Right lobe of liver (tissue), 6 donors: Measurements from ENCODE around the gene FLT3. TPM values are rescaled to one million over a fixed set of nuclear protein-coding genes. Genes with fewer than 3 reads are reported as not detected.

Source experiments
- ATAC-seq, 4 donors: fragments of 200-7000 bp; cut with Tn5 transposase; one replicate each; pipeline ENCODE4 v1.9.1; 2020; ENCODE audit warnings: mild to moderate bottlenecking in 4 of 4, moderate library complexity in 4 of 4
- DNase-seq, 3 donors: peaks; one replicate each; pipeline ENCODE4 v3.0.0-alpha.2; 2020
- H3K27ac ChIP-seq, 3 donors: fragments of 200-600 bp; one replicate each; pipeline ENCODE4 v1.8.0; 2022
- H3K27me3 ChIP-seq, 2 donors: fragments of 200-600 bp; one replicate each; pipeline ENCODE4 v1.8.0; 2022
- H3K36me3 ChIP-seq, 4 donors: fragments of 200-600 bp; sonication (generic) in 1 of 4; one replicate each; pipeline versions ENCODE4 v1.5.1 to v1.8.0; 2017 to 2022; ENCODE audit warnings: control low read depth in 1 of 4
- H3K4me1 ChIP-seq, 4 donors: fragments of 200-600 bp; sonication (generic) in 1 of 4; one replicate each; pipeline versions ENCODE4 v1.5.1 to v1.8.0; 2017 to 2022; ENCODE audit warnings: control low read depth in 1 of 4
- H3K4me3 ChIP-seq, 3 donors: fragments of 200-600 bp; one replicate each; pipeline ENCODE4 v1.8.0; 2022
- H3K9me3 ChIP-seq, 4 donors: fragments of 200-600 bp; sonication (generic) in 1 of 4; one replicate each; pipeline versions ENCODE4 v1.5.1 to v1.8.0; 2017 to 2022; ENCODE audit warnings: control low read depth in 1 of 4
- CTCF ChIP-seq, 4 donors: fragments of 200-600 bp in 3 of 4; fragments of 450-650 bp in 1 of 4; IDR thresholded peaks; one replicate each; pipeline versions ENCODE4 v1.5.1 to v1.8.0; 2016 to 2022; ENCODE audit warnings: antibody characterized with exemption in 4 of 4, mild to moderate bottlenecking in 2 of 4
- POLR2A ChIP-seq: fragments of 450-650 bp; IDR thresholded peaks from one replicate; pipeline ENCODE4 v1.6.1; 2017; ENCODE audit warnings: antibody characterized with exemption, mild to moderate bottlenecking
- WGBS: methylation state at CpG from one replicate; pipeline ENCODE4 v1.1.6; 2018; ENCODE audit warnings: low coverage, low lambda C conversion rate; ENCODE audit not compliant: insufficient coverage; ENCODE audit errors: missing lambda C conversion rate; 5-methylcytosine and 5-hydroxymethylcytosine counted together
- intact Hi-C, 2 donors: fragments of 100-400 bp; cut with DNase I; formaldehyde crosslinking; loops; one replicate each; pipeline versions ENCODE4 v1.11.2 to v1.14.1; 2022
- total RNA-seq, 6 experiments: library from RNA; depleted of rRNA in 2 of 6; stranded (reverse); fragments of >200 nt in 2 of 6; fragmentation: NEBNext Ultra II Directional in 3 of 6; extraction: Animal tissue kit (Norgen Biotek cat#: 25700) in 3 of 6; gene quantifications; one replicate each; pipeline versions ENCODE4 v1.1.0 to v1.2.4, GENCODE V29; 2016 to 2023
- donor health status: DM: no; HTN: yes; CAD: no.
- donor health status: DM: no; HTN: no; CAD: no.
- donor health status: DM: no; HTN: no; CAD: no.
- donor health status: DM: no; HTN: yes; CAD: no.
- donor health status: DM: no; HTN: yes; CAD: no.

FLT3 gene
- total RNA-seq, 6 experiments from 2014 or later: 0.04 to 0.74 (median 0.24) TPM

GRCh38 chr13:27980280-27980998 is 119.9 kb downstream of the FLT3 start:
- Histone ChIP-seq H3K4me1 (peaks cover 0 to 21% (median 4%) of the 10 kb centered on the region in 4 donors), H3K4me3 (no peak overlapping the region), H3K9me3 (no peaks in the 10 kb centered on the region), H3K27ac (no peak overlapping the region), H3K36me3 (no peaks in the 10 kb centered on the region), H3K27me3 (peaks cover 12 to 50% of the 10 kb centered on the region in 2 donors)
- DNase-seq (peak in 1 of 3 donors; percentile 52), ATAC-seq (peak; percentile 45 to 72 (median 56))
- TF ChIP-seq POLR2A (no peak), CTCF (IDR thresholded peaks at IDR 0.05) (no peak)
- under 1% methylated on average over 23 of the region's 54 CpGs for WGBS
- intact Hi-C loops: loop anchor here in 1 of 2 donors (10.0 kb wide), 1 partner anchor 616 kb away; no protein-coding TSS in a partner anchor

DNA sequence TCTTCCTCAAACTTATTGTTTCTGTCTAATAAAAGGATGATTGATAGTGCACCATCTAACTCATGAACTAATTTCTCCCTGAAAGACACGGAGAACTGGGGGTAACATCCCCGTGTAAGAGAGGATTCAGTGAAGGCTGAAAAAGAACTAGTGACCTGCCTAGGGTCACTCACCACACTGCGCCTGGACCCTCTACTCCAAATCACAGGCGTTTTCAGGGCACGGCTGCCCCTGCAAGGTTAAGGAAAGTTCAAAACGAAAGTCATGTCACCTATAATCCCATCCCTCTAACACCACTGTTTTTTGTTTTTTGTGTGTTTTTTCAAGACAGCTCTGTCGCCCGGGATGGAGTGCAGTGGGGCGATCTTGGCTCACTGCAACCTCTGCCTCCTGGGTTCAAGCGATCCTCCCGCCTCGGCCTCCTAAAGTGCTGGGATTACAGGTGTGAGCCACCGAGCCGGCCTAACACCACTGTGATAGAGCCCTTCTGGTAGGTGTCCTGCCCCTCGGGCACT is 120.6 kb downstream of the FLT3 start:
- 9% methylated on average over 13 of the region's 15 CpGs for WGBS
- H3K27ac ChIP-seq: no peak overlapping the region

DNA sequence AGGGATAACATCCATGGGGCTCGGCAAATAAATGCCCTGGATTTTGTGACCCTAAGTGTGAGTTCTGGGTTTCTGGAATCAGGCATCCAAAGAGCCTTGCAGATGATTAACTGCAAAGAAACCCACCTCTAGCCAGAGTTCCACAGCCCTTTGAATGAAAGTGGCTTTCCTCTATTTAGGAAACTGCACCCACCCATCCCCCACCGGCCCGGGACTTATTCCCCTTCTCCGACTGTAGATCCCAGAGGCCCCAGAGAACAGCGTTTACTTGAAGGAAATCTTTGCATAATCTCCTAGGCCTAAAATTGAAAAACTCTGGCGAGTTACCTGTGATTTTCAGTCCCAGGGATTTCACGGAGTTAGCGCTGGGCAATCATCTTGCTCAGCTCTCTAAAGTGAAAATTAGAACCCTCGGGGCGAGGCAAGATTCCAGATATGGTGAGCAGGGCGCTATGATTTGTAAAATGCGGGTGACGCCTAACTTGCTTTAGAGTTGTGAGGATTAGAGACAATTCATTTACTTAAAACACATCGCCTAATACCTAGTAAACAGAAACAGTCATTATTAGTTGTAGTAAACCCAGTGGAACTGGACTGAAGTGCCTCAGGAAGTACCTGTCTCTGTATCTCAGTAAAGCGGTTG is 121.3 kb downstream of the FLT3 start:
- WGBS: 12% methylated on average over 15 of the region's 15 CpGs
- Histone ChIP-seq H3K4me1 (peaks cover 0 to 21% (median 4%) of the 10 kb centered on the region in 4 donors), H3K4me3 (no peak overlapping the region), H3K27ac (no peak overlapping the region), H3K36me3 (no peaks in the 10 kb centered on the region), H3K27me3 (peaks cover 12 to 50% of the 10 kb centered on the region in 2 donors), H3K9me3 (no peaks in the 10 kb centered on the region)
- TF ChIP-seq CTCF (IDR thresholded peaks at IDR 0.05): no peak
- TF ChIP-seq POLR2A: no peak
- ATAC-seq (no peak), DNase-seq (peak in 1 of 3 donors; percentile 20)
- intact Hi-C loops: no loop called here

More for the DNA sequence above, 120.6 kb downstream of the FLT3 start:
- intact Hi-C loops: loop anchor here in 1 of 2 donors (10.0 kb wide), 1 partner anchor 615 kb away; no protein-coding TSS in a partner anchor
- DNase-seq (peak in 1 of 3 donors; percentile 6), ATAC-seq (no peak)
- Histone ChIP-seq H3K4me1 (peaks cover 0 to 21% (median 4%) of the 10 kb centered on the region in 4 donors), H3K9me3 (no peaks in the 10 kb centered on the region), H3K36me3 (no peaks in the 10 kb centered on the region), H3K27me3 (peaks cover 12 to 50% of the 10 kb centered on the region in 2 donors), H3K4me3 (no peak overlapping the region)
- TF ChIP-seq CTCF (IDR thresholded peaks at IDR 0.05) (no peak), POLR2A (no peak)

DNA sequence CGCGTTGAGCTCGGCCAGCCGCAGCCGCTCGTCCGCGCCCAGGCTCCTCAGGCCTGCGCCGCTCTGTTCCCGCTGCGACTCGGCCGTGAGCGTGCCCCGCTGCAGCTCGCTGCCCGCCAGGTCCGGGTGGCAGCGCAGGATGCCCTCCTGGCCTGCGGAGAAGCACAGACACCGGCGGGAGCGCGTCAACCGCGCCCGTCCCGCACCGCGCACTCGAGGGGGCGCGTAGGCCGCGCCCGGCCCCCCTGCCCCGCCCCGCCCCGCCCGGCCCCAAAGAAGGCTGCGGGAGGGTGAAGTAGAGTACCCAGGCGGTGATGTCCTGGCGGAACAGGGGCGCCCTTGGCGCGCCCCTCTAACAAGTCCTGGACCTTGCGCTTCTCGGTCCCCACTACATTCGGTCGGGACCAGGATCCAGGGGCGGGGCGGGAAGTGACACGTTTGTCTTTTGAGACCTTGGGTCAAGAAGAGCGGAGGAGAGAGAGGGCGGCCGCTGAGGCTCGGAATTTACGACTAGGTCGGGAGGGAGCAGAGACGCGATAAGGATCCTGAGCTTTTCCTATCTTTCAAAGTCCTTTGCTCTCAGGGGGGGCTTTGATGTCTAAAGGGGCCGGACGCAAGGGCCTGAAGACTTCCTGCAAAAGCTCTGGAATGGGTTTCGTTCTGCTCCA is 121.9 kb downstream of the FLT3 start:
- no peak for ATAC-seq
- H3K27ac ChIP-seq: no peak overlapping the region
- intact Hi-C loops: no loop called here

More for the DNA sequence above, 121.9 kb downstream of the FLT3 start:
- no peak for TF ChIP-seq POLR2A
- TF ChIP-seq CTCF (IDR thresholded peaks at IDR 0.05): no peak
- Histone ChIP-seq H3K36me3 (no peaks in the 10 kb centered on the region), H3K9me3 (no peaks in the 10 kb centered on the region), H3K27me3 (peaks cover 12 to 50% of the 10 kb centered on the region in 2 donors), H3K4me1 (peaks cover 0 to 21% (median 4%) of the 10 kb centered on the region in 4 donors), H3K4me3 (no peak overlapping the region)
- DNase-seq: peak in 1 of 3 donors; percentile 33
- 4% methylated on average over 21 of the region's 65 CpGs for WGBS
